Stimulated activated CD8-positive, alpha-beta memory T cell treated with anti-CD3 and anti-CD28 coated beads, Interleukin-2, amount 100 ng/mL, for 1 hour (primary cell): Measurements from ENCODE around the gene PRCP.

ENCODE experiments used
- DNase-seq, 2 donors: peaks; one replicate each; pipeline ENCODE4 v3.0.0-alpha.2; 2020; ENCODE audit warnings: low read depth in 2 of 2

PRCP gene

DNA sequence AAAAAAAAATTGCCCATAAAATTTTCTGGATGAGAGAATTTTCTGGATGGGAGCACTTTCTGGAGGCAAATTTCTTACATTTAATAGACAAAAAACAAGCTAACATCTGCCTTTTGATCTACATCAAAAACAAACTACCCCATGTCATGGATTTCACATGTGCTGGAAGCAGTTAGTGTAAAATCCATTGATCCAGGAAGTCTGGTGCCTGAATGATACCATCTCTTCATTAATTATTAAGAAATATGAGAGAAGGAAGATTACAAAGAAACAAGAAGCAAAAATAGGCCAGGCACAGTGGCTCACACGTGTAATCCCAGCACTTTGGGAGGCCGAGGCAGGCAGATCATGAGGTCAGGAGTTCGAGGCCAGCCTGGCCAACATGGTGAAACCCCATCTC is 113.4 kb downstream of the PRCP start:
- DNase-seq: no peak

DNA sequence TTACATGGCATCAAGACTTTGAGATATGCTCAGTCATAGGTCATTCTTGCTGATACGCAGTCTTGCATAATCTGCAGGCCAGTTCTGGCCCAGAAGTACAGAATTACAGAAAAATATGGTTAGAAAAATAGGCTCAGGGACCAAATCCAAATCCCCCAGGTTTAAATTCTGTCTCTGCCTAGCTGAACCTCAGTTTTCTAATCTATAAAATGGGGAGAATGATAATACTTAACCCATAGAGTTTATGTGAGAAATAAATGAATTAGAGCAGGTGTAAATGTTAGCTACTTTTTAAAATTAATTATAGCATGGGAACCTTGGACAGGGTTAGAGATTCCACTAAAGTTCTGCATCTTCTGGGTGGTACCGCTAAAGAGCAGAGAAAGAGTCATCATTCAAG is 114.2 kb downstream of the PRCP start:
- DNase-seq: no peak

DNA sequence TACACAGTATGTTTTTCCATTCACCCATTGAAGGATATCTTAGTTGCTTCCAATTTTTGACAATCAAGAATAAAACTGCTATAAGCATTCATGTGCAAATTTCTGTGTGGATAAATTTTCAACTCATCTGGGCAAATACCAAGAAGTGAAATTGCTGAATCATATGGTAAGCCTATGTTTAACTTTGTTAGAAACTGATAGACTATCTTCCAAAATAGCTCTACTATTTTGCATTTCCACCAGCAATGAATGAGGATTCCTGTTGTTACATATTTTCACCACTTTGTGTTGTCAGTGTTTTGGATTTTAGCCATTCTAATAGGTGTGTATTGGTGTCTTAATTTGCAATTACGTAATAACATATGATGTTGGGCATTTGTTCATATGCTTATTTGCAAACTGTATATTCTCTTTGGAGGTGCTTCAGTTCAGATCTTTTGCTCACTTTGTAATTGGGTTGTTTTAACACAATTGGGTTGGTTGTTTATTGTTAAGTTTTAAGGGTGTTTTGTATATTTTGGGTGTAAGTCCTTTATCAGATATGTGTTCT is 117.3 kb downstream of the PRCP start:
- no peak for DNase-seq

DNA sequence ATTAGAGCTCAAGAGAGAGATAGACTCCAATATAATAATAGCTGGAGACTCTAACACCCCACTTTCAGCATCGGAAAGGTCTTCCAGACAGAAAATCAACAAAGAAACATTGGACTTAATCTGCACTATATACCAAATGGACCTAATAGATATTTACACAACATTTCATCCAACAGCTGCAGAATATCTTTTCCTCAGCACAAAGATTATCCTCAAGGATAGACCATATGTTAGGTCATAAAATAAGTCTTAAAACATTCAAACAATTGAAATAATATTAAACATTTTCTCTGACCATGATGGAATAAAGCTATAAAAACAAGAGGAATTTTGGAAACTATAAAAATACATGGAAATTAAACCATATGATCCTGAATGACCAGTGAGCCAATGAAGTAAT is 121.5 kb downstream of the PRCP start:
- no peak for DNase-seq

DNA sequence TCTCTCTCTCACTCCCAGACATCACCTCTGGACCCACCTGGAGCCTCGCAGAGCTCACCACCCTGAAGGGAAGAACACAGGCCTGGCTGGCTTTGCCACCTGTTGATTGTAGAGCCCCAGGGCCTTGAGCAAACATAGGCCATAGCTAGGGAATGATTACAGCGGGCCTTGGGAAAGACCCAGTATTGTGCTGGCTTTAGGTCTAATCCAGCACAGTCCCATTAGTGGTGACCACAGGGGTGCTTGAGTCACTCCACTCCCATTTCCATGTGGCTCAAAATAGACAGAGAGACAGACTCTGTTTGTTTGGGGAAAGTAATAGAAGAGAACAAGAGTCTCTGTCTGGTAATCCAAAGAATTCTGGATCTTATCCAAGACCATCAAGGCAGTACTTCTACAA is 123.9 kb downstream of the PRCP start:
- no peak for DNase-seq

DNA sequence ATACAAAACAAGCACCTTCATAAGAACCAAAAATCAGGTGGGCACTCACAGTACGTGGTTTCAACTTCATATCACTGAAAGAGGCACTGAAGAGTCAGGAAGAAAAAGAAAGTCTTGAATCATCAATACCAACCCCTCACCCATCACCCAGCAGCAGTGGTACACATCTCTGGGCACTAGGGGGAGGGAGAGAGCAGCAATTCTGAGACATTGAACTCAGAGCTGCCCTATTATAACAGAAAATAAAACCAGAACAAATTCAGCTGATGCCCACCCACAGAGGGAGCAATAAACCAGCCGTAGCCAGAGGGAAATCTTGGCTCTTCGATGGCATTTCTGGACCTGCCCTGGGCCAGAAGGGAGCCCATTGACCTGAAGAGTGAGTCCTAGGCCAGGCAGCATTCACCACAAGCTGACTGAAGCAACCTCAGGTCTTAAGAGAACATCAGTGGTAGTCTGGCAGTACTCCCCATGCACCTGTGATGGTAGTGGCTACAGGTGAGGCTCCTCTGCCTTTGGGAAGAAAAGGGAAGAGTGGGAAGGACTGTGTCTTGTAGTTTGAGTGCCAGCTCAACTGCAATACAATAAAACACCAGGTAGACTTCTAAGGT is 124.4 kb downstream of the PRCP start:
- DNase-seq: no peak

DNA sequence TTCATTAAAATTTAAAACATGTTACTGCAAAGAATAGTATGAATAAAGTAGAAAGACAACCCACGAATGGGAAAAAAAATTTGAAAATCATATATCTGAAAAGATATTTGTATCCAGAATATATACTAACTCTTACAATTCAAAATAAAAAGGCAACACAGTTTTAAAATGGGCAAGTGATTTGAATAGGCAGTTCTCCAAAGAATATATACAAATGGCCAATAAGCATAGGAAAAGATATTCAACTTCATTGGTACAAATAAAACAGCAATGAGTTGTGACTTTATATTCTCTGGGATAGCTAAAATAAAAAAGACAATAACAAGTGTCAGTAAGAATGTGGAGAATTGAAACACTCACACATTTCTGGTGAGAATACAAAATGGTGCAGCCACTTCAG is 125.0 kb downstream of the PRCP start:
- no peak for DNase-seq
